Stimulated activated CD4-positive, alpha-beta T cell treated with anti-CD3 and anti-CD28 coated beads, Interleukin-4, amount 100 ng/mL, for 4 hours (primary cell): Measurements from ENCODE around the gene TXNDC8.
"Not testable (repeated sequence)": the region's sequence is repeated elsewhere in the genome, so short reads cannot be mapped to it uniquely, and the experiment has no call there.

Source experiments
- DNase-seq, 2 experiments: peaks; one replicate each; pipeline ENCODE4 v3.0.0-alpha.2; 2020

The TXNDC8 gene

GRCh38 chr9:110337727-110338126 lies at the start of gene TXNDC8:
TXNDC8 (minus strand) TSS chr9:110337863.
- DNase-seq: no peak

DNA sequence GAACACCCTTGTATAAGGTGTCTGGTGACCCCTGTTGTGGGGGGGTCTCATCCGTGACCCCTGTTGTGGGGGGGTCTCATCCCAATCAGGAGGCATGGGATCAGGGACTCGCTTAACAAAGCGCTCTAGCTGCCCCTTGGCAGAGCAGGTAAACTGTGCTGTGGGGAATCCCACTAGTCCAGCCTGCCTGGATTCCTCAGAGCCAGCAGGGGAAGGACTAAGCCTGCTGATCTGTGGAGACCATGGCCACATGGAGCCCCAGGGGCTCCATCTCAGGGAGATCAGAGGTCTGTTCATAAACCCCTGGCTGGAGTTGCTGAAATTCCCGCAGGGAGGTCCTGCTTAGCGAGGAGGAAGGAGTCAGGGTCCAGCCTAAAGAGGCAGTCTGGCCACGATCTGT lies 45.8 kb upstream of the TXNDC8 start:
- DNase-seq: no peak

GRCh38 chr9:110382731-110383130 lies 45.1 kb upstream of the TXNDC8 start:
- no peak for DNase-seq

GRCh38 chr9:110371411-110372007 lies 33.8 kb upstream of the TXNDC8 start:
- DNase-seq: no peak

DNA sequence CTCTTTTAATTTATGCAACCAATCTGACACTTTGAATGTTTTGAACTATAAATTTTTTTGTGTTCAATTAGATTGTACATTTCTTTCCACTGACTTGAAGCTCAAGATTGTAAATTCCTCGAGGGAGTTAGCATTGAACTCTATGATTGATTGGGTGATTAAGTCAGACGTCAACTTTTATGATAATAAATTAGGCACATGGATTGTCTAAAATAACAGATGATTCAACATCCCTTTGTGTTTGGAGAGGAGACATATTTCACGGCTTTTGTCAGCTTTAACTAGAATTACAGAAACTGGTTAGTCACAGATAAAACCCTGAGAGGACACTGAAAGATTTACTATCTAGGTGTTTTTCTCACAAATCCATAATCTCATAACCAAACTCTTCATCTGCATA lies 32.7 kb upstream of the TXNDC8 start:
- DNase-seq: no peak

- no peak for DNase-seq
Observed at GRCh38 chr9:110364451-110364850, 26.8 kb upstream of the TXNDC8 start.

DNA sequence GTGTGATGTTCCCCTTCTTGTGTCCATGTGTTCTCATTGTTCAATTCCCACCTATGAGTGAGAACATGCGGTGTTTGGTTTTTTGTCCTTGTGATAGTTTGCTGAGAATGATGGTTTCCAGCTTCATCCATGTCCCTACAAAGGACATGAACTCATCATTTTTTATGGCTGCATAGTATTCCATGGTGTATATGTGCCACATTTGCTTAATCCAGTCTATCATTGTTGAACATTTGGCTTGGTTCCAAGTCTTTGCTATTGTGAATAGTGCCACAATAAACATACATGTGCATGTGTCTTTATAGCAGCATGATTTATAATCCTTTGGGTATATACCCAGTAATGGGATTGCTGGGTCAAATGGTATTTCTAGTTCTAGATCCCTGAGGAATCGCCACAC lies 21.3 kb upstream of the TXNDC8 start:
- DNase-seq: not testable (repeated sequence)

GRCh38 chr9:110357505-110357904 lies 19.8 kb upstream of the TXNDC8 start:
- no peak for DNase-seq

- no peak for DNase-seq
Observed at GRCh38 chr9:110356639-110357395, 19.2 kb upstream of the TXNDC8 start.

- DNase-seq: no peak
Observed at GRCh38 chr9:110355911-110356310, 18.2 kb upstream of the TXNDC8 start.

DNA sequence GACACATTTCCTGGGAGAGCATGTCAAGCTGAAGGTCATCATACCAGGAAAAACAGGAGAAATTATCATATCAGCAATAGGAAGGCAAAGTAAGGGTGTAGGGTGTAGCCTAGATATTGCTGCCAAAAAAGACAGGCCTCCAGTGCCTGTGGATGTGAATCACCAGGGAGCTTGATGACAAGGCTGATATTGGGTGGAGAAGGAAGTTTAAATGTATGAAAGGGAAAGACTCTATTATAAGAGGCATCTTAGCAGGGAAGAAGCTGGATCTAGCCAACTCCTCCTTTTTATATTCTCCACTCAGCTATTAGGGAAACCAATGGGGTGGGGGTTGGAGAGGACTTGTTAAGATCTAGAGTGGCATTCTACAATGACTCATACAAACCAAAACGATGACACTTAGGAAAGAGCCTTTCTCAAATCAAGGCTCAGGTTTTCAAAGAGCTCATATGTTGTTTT lies 13.4 kb upstream of the TXNDC8 start:
- DNase-seq: no peak

GRCh38 chr9:110346325-110346724 lies 8.7 kb upstream of the TXNDC8 start:
- DNase-seq: no peak

- no peak for DNase-seq
Observed at GRCh38 chr9:110344821-110345220, 7.2 kb upstream of the TXNDC8 start.

- no peak for DNase-seq
Observed at GRCh38 chr9:110343551-110343950, 5.9 kb upstream of the TXNDC8 start.

DNA sequence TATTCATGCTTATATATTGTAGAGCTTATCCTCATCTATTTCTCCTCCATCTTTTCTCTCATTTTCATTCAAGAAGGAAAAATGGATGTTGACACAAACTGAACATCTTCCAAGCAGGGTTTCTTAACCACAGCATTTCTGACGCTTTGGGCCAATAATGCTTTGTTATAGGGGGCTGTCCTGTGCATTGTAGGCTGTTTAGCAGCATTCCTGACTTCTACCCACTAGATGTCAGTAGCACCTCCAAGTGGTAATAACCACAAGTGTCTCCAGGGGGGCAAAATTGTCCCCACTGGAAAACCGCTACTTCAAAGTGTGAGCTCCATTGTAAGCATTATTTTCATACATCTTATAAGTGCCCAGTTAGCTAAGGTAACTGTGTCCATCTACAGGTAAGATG lies 2.6 kb upstream of the TXNDC8 start:
- no peak for DNase-seq

GRCh38 chr9:110338143-110338542 lies 480 bp upstream of the TXNDC8 start:
- no peak for DNase-seq

DNA sequence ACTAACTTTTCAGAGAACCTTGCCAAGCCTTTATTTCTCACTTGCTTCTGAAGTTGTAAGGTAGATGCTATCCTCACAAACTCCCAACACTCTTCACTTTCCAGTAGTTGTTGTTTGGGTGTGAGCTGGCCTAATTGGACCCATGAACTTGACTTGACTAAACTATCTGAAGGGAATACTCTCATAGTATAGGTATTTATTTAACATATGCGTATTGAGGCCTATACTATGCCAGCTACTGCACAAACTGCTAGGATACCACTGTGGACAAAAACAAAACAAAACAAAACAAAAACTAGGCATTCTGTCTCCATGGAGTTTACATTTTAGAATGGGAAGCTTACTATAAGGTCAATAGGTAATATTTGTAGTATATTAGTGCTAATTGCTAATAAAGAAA lies 1.3 kb downstream of the TXNDC8 start:
- no peak for DNase-seq

- DNase-seq: no peak
Observed at GRCh38 chr9:110334871-110335270, 2.8 kb downstream of the TXNDC8 start.

DNA sequence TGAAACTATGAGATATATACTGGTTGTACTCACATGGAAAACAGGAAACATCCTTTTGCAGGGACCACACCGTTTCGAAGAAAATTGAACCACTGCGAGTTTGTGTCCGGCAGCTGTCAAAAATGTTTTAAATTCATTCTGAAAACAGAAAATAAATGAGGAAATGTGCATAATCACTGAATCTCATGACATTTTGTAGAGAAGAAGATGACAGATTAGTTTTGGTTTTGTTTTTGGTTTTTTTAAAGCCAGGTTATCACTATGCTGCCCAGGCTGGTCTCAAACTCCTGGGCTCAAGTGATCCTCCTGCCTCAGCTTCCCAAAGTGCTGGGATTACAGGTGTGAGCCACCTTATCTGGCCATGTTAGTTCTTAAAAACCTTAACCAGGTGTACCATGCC lies 3.5 kb downstream of the TXNDC8 start:
- no peak for DNase-seq

GRCh38 chr9:110332766-110333165 lies 4.9 kb downstream of the TXNDC8 start:
- no peak for DNase-seq

- no peak for DNase-seq
Observed at GRCh38 chr9:110330484-110331105, 7.1 kb downstream of the TXNDC8 start.

- no peak for DNase-seq
Observed at GRCh38 chr9:110329639-110330230, 7.9 kb downstream of the TXNDC8 start.

GRCh38 chr9:110328763-110329162 lies 8.9 kb downstream of the TXNDC8 start:
- DNase-seq: no peak

DNA sequence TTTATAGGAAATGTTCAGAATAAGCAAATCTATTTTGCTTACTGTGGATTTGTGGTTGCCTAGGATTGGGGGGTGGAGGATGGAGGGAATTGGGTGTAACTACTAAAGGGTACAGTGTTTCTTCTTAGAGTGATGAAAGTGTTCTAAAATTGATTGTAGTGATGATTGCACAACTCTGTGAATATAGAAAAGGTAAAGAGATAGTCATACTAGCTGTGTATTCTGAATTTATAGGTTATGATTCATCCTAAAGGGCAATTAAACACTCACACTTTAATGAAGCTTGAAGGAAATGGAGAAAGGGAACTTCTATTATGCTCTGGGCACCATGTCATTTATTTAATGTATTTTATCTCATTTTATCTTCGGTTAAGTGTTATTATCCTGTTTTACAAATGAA lies 9.9 kb downstream of the TXNDC8 start:
- DNase-seq: no peak
